Endothelial cell (in vitro differentiated cells): ENCODE results near the gene ATP12A. TPM values are rescaled to one million over a fixed set of nuclear protein-coding genes. Genes with fewer than 3 reads are reported as not detected.

Experiments
- DNase-seq: peaks from one replicate; pipeline ENCODE4 v3.0.0; 2021; ENCODE audit warnings: low spot score
- H3K27ac Mint-ChIP-seq: one replicate; pipeline ENCODE4 v1.8.0; 2021; ENCODE audit warnings: mixed read lengths, inconsistent platforms; ENCODE audit not compliant: unreplicated experiment
- H3K27me3 Mint-ChIP-seq: one replicate; pipeline ENCODE4 v1.8.0; 2021; ENCODE audit warnings: mild to moderate bottlenecking, moderate library complexity, mixed read lengths, inconsistent platforms; ENCODE audit not compliant: unreplicated experiment
- H3K36me3 Mint-ChIP-seq: one replicate; pipeline ENCODE4 v1.8.0; 2021; ENCODE audit warnings: mild to moderate bottlenecking, low read depth, mixed read lengths, inconsistent platforms; ENCODE audit not compliant: unreplicated experiment
- H3K4me1 Mint-ChIP-seq: one replicate; pipeline ENCODE4 v1.8.0; 2021; ENCODE audit warnings: mild to moderate bottlenecking, mixed read lengths, inconsistent platforms; ENCODE audit not compliant: unreplicated experiment
- H3K4me3 Mint-ChIP-seq: one replicate; pipeline ENCODE4 v1.8.0; 2021; ENCODE audit warnings: mild to moderate bottlenecking, mixed read lengths, inconsistent platforms; ENCODE audit not compliant: unreplicated experiment
- H3K9me3 Mint-ChIP-seq: one replicate; pipeline ENCODE4 v1.8.0; 2021; ENCODE audit warnings: mixed read lengths, inconsistent platforms; ENCODE audit not compliant: unreplicated experiment
- CTCF ChIP-seq: fragments of 200-600 bp; sonication (generic); IDR thresholded peaks from one replicate; pipeline ENCODE4 v1.5.0; 2021; ENCODE audit warnings: antibody characterized with exemption; ENCODE audit not compliant: unreplicated experiment
- total RNA-seq: library from RNA; stranded (reverse); fragmentation: NEBNext Ultra II Directional; extraction: Animal tissue kit (Norgen Biotek cat#: 25700); gene quantifications from one replicate; pipeline ENCODE4 v1.2.1, GENCODE V29; 2021; ENCODE audit not compliant: unreplicated experiment

The ATP12A gene
- total RNA-seq, 1 donor from 2014 or later = 0.64 TPM

GRCh38 chr13:24684600-24684998 is 4.4 kb downstream of the ATP12A start:
- Mint-ChIP-seq H3K27ac (no peak overlapping the region), H3K4me1 (peaks cover 23% of the 10 kb centered on the region), H3K36me3 (no peaks in the 10 kb centered on the region), H3K9me3 (no peaks in the 10 kb centered on the region), H3K4me3 (no peak overlapping the region), H3K27me3 (peaks cover 8% of the 10 kb centered on the region)
- DNase-seq = no peak
- TF ChIP-seq CTCF = no peak

- TF ChIP-seq CTCF = no peak
- Mint-ChIP-seq H3K27me3 (peaks cover 6% of the 10 kb centered on the region), H3K27ac (peak overlapping the region; percentile 70), H3K4me1 (peaks cover 20% of the 10 kb centered on the region), H3K9me3 (no peaks in the 10 kb centered on the region), H3K4me3 (no peak overlapping the region), H3K36me3 (no peaks in the 10 kb centered on the region)
- no peak for DNase-seq
Observed at GRCh38 chr13:24685314-24685713, 5.1 kb downstream of the ATP12A start.

- Mint-ChIP-seq H3K27me3 (peaks cover 6% of the 10 kb centered on the region), H3K27ac (no peak overlapping the region)
Observed at GRCh38 chr13:24687611-24688010, 7.4 kb downstream of the ATP12A start.

GRCh38 chr13:24688111-24688510 is 7.9 kb downstream of the ATP12A start:
- H3K27ac Mint-ChIP-seq = no peak overlapping the region
- no peak overlapping the region for H3K4me3 Mint-ChIP-seq

More at GRCh38 chr13:24687611-24688010, 7.4 kb downstream of the ATP12A start:
- H3K36me3 Mint-ChIP-seq = no peaks in the 10 kb centered on the region
- no peak overlapping the region for H3K4me3 Mint-ChIP-seq
- H3K9me3 Mint-ChIP-seq = no peaks in the 10 kb centered on the region
- DNase-seq = no peak
- peaks cover 13% of the 10 kb centered on the region for H3K4me1 Mint-ChIP-seq
- TF ChIP-seq CTCF = no peak

GRCh38 chr13:24688950-24689349 is 8.7 kb downstream of the ATP12A start:
- TF ChIP-seq CTCF = no peak
- Mint-ChIP-seq H3K4me1 (peaks cover 13% of the 10 kb centered on the region), H3K9me3 (no peaks in the 10 kb centered on the region), H3K27ac (no peak overlapping the region), H3K4me3 (no peak overlapping the region), H3K36me3 (no peaks in the 10 kb centered on the region), H3K27me3 (peaks cover 6% of the 10 kb centered on the region)
- no peak for DNase-seq

More at GRCh38 chr13:24688111-24688510, 7.9 kb downstream of the ATP12A start:
- Mint-ChIP-seq H3K4me1 (peaks cover 13% of the 10 kb centered on the region), H3K36me3 (no peaks in the 10 kb centered on the region), H3K9me3 (no peaks in the 10 kb centered on the region), H3K27me3 (peaks cover 6% of the 10 kb centered on the region)
- TF ChIP-seq CTCF = no peak
- no peak for DNase-seq
